GM19328 (cell line): ENCODE measurements around the gene BMPR1B.

Experiments used
- ATAC-seq: cut with Tn5 transposase; IDR thresholded peaks from one replicate; pipeline ENCODE4 v1.9.1; 2021; ENCODE audit warnings: mild to moderate bottlenecking, moderate library complexity; ENCODE audit not compliant: unreplicated experiment

BMPR1B gene

DNA sequence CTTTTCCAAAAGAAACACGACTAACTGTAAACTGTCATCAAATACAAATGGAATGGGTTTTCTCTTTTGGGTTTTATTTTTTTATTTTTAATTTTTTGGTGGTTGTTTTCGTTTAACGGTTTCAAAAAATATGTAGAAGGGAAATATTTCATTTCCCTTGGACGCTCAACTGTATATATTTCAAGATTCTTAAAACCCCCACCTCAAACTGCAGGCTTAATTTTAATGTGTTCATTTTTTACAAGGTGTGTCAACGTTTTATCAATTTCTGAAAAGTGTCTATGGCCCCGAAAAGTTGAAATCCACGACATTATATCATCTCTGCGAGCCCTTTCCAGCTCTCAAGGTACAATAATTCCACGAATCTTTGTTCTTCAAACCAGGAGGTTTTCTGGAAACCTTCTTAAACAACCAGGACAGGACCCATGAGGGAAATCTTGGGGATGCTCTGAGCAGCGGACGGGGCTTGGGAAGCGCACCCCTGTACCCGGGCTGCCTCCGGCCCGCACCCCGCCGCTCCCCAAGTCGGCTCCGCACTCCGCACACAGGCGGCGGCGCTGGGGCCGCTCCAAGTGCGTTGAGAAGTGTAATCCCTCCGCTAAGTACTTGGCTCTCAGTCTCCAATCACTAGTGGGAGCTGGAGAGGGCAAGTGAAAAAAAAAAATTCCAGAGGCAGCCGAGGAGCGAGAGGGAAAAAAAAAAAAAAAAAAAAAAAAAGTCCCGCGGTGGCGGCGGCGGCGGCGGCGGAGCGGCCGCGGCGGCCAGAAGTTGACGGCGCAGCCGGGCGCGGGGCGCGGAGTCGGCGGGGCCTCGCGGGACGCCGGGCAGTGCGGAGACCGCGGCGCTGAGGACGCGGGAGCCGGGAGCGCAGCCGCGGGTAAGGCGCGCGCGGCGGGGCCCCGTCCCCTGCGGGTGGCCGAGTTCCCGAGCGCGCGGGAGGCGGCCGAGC, at the start of gene BMPR1B:
Gene BMPR1B (plus strand): TSS at position 764 of the 949 bp plus-strand sequence. CDS start 346,470 bp downstream, outside the sequence.
- ATAC-seq: no peak

DNA sequence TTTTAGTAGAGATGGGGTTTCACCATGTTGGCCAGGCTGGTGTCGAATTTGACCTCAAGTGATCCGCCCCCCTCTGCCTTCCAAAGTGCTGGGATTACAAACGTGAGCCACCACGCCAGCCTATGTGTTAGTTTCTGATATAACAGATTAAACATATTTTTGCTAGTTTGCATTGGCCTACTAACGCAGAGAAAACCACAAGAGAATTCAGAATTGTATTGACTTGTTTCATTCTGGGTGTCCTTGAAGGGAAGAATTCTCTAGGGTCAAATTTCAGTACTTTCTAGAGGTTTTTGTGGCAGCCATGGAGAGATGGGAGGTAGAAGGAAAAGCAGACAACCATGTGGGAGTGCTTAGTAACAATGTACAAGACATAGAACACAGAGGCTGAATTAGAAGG, 46.1 kb upstream of the BMPR1B start:
- no peak for ATAC-seq

DNA sequence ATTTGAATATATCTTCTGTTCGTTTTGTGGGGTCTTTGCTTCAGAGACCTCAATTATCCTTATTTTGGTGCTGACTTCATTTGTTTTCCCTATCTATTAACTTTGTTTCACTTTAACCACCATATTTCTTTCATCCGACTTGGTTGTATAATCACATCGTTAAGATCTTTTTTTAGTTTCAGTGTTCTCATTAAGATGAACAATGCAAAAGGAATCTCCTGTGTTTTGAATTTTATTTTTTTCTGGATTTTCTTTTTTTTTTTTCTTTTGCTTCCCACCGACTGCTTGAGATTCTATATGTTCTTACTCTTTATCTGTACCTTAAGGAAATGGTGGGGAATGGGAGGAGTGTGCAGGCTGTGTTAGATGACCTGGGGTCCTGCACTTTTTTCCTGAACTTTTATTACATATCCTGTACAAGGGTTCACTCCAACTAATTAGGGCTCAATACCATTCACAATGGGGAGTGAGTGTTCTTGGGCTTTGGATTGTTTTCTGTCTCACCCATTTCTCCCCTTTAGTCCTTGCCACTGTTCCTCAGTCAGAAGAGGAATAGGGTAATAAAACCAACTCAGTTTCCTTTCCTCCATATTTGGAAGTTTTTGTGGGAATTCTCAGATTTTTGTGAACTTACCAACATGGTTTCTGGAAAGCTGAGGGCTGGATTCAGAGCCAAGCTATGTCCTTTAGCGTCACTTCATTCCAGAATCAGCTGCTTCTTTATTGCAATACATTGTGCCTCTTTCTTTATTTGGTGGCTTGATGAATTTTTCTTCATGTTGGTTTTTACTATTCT, 43.2 kb upstream of the BMPR1B start:
- no peak for ATAC-seq

GRCh38 chr4:94715726-94716125, 42.0 kb upstream of the BMPR1B start:
- ATAC-seq: no peak

DNA sequence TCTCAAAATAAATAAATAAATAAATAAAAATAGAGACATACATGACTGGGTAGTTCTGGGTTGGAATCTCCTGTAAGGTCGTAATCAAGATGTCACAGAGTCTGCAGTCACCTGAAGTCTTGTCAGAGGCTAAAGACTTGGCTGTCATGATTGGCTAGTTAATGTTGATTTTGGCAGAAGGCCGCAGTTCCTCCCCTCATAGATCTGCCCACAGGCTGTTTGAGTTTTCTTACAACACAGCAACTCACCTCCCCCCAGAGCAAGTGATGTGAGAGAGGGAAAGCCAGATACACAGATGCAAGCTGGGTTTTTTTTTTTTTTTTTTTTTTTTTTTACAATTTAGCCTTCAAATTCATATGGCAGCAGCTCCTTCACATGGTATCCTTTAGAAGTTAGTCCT, 36.4 kb upstream of the BMPR1B start:
- ATAC-seq: no peak

- ATAC-seq: no peak
These were observed 35.5 kb upstream of the BMPR1B start for GRCh38 chr4:94722270-94722669.

- ATAC-seq: no peak
These were observed 35.0 kb upstream of the BMPR1B start for GRCh38 chr4:94722748-94723147.

- no peak for ATAC-seq
These were observed 33.6 kb upstream of the BMPR1B start for GRCh38 chr4:94724016-94724790.

DNA sequence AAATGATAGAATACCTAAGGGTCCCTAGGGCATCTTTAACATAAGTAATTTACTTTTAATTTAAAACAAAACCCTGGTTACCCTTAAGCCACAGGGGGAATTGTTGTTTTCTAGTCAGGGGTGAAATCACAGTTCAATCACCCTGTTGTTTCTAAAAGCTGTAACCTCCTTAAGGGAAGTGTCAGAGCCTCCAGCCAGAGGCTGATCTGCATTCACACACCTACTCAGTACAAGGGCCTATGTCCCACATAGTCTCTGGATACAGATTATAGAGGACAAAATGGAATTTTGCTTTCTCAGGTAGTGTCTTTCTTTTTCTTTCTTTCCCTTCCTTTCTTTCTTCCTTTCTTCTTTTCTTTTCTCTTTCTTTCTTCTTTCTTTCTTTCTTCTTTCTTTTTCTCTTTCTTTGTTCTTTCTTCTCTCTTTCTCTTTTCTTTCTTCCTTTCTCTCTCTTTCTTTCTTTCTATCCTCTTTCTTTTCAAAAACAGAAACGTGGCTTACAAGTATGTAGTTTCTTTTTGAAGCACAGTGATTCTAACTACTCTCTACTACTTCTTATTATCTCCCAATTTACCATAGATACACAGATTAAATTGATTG, 31.1 kb upstream of the BMPR1B start:
- ATAC-seq: no peak

DNA sequence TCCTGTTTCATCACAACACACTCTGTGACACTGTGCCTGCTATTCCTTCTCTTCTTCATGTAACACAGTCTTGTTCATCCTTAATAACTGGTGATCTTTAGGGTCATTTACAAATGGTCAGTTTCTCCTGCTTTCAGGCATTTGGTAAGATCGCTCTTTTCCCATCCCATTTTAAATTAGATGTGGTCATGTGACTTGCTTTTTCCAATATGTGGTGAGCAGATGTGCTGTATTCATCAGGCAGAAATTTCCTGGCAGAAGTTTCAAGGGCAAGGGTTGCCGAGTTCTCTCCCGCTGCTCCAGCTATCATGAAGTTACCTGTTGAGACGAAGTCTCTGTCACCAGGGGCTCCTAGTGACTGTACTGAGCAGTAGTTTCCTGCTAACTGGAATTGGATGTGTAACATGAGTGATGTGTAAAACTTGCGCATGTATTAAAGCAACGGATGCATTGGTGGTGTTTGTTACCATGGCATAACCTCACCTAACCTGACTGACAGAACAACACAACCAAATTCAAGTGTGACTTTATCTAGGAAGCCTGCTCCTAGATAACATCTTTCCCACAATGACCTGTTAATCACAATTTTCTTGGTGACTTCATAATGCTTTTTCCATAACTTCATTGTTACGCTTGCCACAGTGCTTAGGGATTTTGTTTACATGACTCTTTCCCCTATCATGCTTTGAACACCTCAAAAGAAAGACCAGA, 29.5 kb upstream of the BMPR1B start:
- no peak for ATAC-seq

DNA sequence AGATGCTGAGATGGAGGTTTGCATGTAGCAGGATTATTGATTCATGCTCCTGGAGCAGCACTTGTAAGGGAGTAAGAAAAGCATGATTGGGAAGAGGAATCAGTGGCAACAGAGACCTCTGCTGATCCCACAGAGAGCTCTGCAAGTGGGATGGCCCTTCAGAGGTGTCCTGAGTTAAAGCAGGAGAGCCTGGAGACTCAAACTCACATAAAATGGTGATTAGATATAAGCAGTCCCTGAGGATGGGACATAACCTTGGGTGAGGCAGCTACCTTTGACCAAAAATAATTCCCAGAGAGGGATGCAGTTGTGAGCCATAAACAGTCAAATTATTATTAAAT, 25.4 kb upstream of the BMPR1B start:
- no peak for ATAC-seq

DNA sequence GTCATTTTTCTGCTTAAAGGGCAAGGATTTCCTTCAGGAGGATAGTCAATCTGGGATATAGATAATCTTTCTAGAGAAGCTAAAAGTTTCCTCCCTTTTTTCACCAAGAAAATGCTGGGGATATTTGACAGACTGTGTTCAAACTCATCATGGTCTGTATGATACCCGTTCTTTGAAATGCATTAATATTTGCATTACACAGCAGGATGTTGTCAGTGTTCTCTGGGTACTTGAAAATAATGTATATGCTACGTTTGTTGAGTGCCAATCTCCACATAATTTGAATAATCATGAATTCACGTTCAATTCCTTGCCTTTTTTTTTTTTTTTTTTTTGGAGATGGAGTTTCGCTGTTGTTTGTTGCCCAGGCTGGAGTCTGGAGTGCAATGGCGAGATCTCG, 18.0 kb upstream of the BMPR1B start:
- no peak for ATAC-seq

- no peak for ATAC-seq
These were observed 16.5 kb upstream of the BMPR1B start for GRCh38 chr4:94741304-94741703.

- no peak for ATAC-seq
These were observed 13.9 kb upstream of the BMPR1B start for GRCh38 chr4:94743838-94744237.

GRCh38 chr4:94744850-94745249, 12.9 kb upstream of the BMPR1B start:
- no peak for ATAC-seq

GRCh38 chr4:94746746-94747145, 11.0 kb upstream of the BMPR1B start:
- no peak for ATAC-seq

- ATAC-seq: no peak
These were observed 465 bp downstream of the BMPR1B start for GRCh38 chr4:94758141-94758699.

GRCh38 chr4:94758700-94759399, 1.1 kb downstream of the BMPR1B start:
- ATAC-seq: no peak

GRCh38 chr4:94759767-94760211, 2.0 kb downstream of the BMPR1B start:
- no peak for ATAC-seq
